Skeletal muscle satellite cell (primary cell): Measurements from ENCODE around the gene GYG1.

ENCODE experiments used
- H3K27me3 ChIP-seq: 2 replicates; pipeline ENCODE4 v1.7.0; 2013; ENCODE audit warnings: low read length; ENCODE audit not compliant: control insufficient read depth, insufficient read depth
- H3K36me3 ChIP-seq: 2 replicates; pipeline ENCODE4 v1.7.0; 2013; ENCODE audit warnings: mild to moderate bottlenecking, control low read depth, low read length; ENCODE audit not compliant: insufficient read depth
- H3K4me1 ChIP-seq: 2 replicates; pipeline ENCODE4 v1.7.0; 2013; ENCODE audit warnings: low read length; ENCODE audit not compliant: control insufficient read depth, insufficient read depth
- H3K4me2 ChIP-seq: 2 replicates; pipeline ENCODE4 v1.7.0; 2013; ENCODE audit warnings: mild to moderate bottlenecking, low read length
- H3K4me3 ChIP-seq: 2 replicates; pipeline ENCODE4 v1.7.0; 2013; ENCODE audit warnings: low read length
- H3K9ac ChIP-seq: 2 replicates; pipeline ENCODE4 v1.7.0; 2013; ENCODE audit warnings: mild to moderate bottlenecking, low read depth, low read length, moderate library complexity
- H3K9me3 ChIP-seq: replicated peaks from 2 replicates; pipeline ENCODE4 v1.7.0; 2013; ENCODE audit warnings: mild to moderate bottlenecking, control low read depth, low read length

GYG1 gene

DNA sequence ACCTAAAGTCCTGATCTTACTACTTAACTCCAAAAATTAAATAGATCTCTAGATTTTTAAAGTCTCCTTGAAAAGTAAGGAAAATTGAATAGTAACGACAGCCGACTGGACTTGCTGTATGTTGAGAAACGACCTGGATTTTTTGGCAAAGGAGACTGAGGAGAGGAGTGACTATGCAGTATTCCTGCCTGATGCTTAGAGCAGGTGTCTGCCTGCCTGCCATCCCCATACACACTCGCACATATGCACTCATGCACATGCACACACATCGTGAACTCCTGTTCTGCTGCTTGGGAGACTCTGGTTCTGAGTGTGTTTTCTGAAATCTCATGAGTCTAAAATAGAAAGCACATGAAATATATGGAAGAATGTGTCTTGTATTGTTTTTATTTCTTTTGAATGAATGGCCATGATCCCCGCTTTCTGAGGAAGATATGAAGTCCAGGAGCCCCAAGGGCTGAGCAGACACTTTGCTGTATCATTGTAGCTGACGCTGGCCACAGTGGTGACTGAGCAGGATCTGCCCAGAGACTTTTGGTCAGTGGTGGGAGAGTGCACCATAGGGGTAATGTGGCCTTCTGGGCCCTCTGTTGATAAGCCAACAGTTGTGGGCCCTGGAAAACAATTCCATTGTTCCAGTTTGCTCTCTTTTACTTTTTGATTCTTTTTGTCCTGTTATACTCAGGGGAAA is 16.4 kb downstream of the GYG1 start:
- Histone ChIP-seq H3K4me3 (no peak overlapping the region), H3K9ac (no peak overlapping the region), H3K4me2 (no peak overlapping the region), H3K36me3 (peaks cover 34% of the 10 kb centered on the region), H3K4me1 (peaks cover 24% of the 10 kb centered on the region), H3K27me3 (no peaks in the 10 kb centered on the region), H3K9me3 (no peaks in the 10 kb centered on the region)

DNA sequence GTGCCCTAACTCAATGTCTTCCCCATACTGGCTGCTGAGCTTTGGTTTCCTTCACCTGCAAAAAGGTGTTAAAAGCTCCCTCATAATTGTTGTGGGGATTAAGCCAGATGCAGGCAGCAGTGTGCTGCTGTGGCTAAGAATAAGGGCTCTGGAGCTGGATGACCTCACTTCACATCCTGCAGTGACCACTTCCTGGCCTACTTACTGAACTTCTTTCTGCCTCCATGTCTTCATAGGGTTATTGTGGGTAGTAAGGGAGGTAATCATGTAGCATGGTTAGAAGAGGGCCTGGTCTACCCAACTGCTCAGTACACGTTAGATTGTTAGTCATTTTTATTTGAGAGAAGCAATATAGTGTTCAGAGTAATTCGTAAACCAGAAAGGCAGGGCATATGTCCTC is 18.4 kb downstream of the GYG1 start:
- H3K27me3 ChIP-seq = no peaks in the 10 kb centered on the region
- peaks cover 39% of the 10 kb centered on the region for H3K36me3 ChIP-seq
- no peak overlapping the region for H3K9ac ChIP-seq
- H3K4me1 ChIP-seq = peaks cover 25% of the 10 kb centered on the region
- no peak overlapping the region for H3K4me3 ChIP-seq
- no peak overlapping the region for H3K4me2 ChIP-seq
- H3K9me3 ChIP-seq = no peaks in the 10 kb centered on the region

DNA sequence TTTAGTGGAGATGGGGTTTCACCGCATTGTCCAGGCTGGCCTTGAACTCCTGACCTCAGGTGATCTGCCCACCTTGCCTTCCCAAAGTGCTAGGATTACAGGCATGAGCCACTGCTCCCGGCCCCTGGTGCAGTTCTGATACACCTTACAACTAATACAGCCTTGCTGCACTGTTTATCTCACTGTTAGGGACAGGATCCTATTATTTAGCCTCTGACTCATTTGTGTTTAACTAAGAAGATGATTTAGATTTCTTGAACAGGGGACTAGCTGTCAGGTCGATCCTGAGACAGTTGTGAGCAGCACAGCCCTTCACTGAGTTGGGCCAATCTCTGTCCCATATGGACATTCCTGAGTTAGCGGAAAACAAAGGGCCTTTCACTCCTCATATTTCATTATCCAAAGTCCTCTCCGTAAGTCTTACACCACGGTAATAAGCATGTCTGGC is 19.2 kb downstream of the GYG1 start:
- Histone ChIP-seq H3K9me3 (no peaks in the 10 kb centered on the region), H3K4me1 (peaks cover 25% of the 10 kb centered on the region), H3K36me3 (peaks cover 39% of the 10 kb centered on the region), H3K4me3 (no peak overlapping the region), H3K9ac (no peak overlapping the region), H3K27me3 (no peaks in the 10 kb centered on the region), H3K4me2 (no peak overlapping the region)

DNA sequence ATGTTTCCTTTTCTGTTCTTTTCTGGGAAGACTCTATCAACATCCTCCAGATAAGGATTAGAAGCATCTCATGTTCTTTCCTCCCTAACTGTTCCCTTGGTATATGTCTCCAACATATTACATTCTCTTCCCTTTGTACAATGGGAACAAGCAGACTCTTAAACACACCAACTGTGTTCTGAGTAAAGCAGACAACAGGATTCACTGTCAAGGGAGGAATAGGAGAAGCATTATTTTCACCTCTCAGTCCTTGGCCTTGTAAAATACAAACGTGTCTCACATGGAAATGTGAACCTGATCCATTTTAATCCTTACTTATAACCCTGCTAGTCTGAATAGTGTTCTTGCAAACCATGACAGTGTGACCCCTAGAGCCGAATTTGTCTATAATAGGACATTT is 19.6 kb downstream of the GYG1 start:
- H3K9me3 ChIP-seq = no peaks in the 10 kb centered on the region
- H3K36me3 ChIP-seq = peaks cover 39% of the 10 kb centered on the region

DNA sequence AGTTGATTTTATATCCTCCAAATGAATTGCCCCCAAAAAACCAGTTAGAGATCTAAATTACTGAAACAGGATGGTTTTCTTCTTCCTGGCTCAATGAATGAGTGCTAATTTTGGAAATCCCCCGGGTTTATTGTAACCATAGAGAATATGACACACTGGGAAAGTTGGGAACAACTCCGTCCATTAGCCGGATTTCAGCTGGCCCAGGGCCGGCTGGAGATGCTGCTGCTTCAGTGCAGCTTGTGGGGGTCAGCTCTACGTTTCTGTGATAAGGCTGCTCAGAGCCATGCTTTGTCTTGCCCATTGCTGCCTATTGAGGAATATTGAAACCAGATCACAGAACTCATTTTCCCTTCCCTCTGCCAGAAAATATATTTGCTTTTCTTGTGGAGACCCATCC is 20.3 kb downstream of the GYG1 start:
- peaks cover 39% of the 10 kb centered on the region for H3K36me3 ChIP-seq
- no peak overlapping the region for H3K4me2 ChIP-seq
- H3K9ac ChIP-seq = no peak overlapping the region
- H3K9me3 ChIP-seq = no peaks in the 10 kb centered on the region
- H3K27me3 ChIP-seq = no peaks in the 10 kb centered on the region
- peaks cover 29% of the 10 kb centered on the region for H3K4me1 ChIP-seq
- H3K4me3 ChIP-seq = no peak overlapping the region

More for the DNA sequence above, 19.6 kb downstream of the GYG1 start:
- Histone ChIP-seq H3K9ac (no peak overlapping the region), H3K4me3 (no peak overlapping the region), H3K4me1 (peaks cover 23% of the 10 kb centered on the region), H3K27me3 (no peaks in the 10 kb centered on the region), H3K4me2 (no peak overlapping the region)

DNA sequence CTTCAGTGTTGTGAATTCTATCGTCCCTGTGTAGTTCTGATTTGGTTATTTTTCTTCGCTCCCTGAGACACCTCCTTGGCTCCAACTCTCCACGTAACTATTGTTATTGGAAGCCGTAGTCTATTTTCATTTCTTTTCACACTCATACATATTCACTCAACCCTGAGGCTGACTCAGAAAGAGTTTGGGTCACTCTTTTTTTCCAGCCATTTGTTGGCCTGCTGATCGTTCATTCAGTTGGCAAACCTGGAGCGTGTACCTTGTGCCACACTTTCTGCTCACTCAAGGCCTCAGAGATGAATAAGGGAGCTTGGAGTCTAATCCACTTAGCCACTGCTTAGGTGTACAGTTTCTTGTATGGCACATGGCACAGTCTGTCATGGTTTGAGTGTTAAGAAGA is 22.4 kb downstream of the GYG1 start:
- H3K9ac ChIP-seq = peak overlapping the region; percentile 14
- H3K9me3 ChIP-seq = no peaks in the 10 kb centered on the region
- H3K4me1 ChIP-seq = peaks cover 46% of the 10 kb centered on the region
- H3K4me3 ChIP-seq = no peak overlapping the region
- no peak overlapping the region for H3K4me2 ChIP-seq
- H3K36me3 ChIP-seq = peaks cover 33% of the 10 kb centered on the region
- no peaks in the 10 kb centered on the region for H3K27me3 ChIP-seq

DNA sequence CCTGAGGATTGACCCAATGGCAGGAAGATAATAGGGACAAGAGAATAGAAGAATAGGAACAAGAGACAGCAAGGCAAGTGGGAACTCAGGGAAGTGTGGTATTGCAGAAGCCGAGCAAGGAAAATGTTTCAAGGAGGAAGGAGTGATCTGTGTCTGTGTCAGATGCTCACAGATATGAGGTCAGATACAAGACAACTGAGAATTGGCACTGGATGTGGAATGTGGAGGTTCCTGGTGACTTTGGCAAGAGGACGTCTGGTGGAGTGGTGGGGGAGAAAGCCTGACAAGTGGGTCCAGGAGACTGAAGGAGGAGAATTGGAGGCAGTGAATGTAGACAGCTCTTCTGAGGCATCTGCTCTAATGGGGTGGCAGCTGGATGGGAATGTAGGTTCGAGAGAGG is 24.1 kb downstream of the GYG1 start:
- Histone ChIP-seq H3K4me1 (peaks cover 46% of the 10 kb centered on the region), H3K4me3 (no peak overlapping the region), H3K9me3 (no peaks in the 10 kb centered on the region), H3K9ac (no peak overlapping the region), H3K4me2 (no peak overlapping the region), H3K36me3 (peaks cover 23% of the 10 kb centered on the region), H3K27me3 (no peaks in the 10 kb centered on the region)

DNA sequence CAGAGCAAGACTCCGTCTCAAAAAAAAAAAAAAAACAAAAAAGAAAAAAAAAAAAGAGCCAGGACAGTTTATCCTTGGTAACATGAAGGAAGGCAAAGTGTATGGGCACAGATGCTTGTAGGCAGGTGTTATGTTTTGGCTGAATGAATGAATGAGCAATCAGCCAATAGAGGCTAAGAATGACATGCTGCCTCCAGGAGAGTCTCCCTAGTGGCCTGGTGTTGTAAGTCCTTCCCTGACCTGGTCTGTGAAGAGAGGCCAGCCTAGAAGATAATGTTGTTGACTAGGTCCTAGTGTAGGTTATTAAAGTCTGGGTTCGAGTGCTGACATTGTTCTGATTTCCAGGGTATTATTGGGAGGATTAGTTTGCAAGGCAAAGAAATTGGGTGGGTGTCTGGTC is 24.9 kb downstream of the GYG1 start:
- Histone ChIP-seq H3K9me3 (no peaks in the 10 kb centered on the region), H3K4me1 (peaks cover 46% of the 10 kb centered on the region), H3K4me2 (peak overlapping the region; percentile 40), H3K4me3 (no peak overlapping the region), H3K36me3 (peaks cover 20% of the 10 kb centered on the region), H3K27me3 (no peaks in the 10 kb centered on the region), H3K9ac (peak overlapping the region; percentile 48)

DNA sequence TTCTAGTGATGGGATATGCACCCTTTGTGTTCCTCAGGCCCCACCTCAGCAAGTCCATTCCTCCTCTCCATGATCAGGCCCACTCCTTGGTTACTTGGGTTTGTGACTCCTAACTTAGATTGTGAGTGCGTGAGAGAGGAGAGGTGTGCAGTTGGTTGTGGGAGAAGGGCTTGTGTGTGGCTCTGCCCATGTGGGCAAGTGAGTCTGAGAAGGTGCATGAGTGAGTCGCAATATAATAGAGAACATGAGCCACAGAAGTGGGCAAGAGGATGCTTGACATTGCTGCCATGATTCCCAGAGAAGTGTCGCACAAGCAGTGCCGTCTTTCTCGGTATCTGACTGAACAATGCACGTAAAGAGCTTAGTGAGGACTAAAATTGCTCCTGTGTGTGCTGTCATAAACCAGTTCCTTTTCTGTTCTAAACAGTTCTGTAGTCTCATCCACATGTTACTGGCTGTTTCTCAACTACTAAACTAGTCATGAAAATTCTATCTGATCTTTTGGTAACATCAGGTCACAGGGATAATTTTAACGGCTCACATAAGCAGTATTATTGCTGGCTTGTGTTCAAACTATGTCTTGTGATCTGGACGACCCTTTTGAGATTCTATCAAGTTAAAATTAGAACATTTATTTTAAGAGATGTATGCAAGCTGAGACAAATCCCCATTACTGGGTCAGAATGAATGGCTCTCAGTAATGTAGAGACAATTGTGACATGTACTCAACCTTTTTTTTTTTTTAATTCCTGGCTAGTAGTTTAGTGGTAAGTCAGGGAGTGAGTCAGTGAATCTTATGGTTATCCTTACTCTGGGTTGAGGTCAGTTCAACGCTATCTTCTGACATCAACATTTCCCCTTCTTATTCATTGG is 25.6 kb downstream of the GYG1 start:
- Histone ChIP-seq H3K27me3 (no peaks in the 10 kb centered on the region), H3K4me2 (peak overlapping the region; percentile 40), H3K4me3 (no peak overlapping the region), H3K36me3 (peaks cover 17% of the 10 kb centered on the region), H3K9ac (peak overlapping the region; percentile 48), H3K4me1 (peaks cover 46% of the 10 kb centered on the region), H3K9me3 (no peaks in the 10 kb centered on the region)

DNA sequence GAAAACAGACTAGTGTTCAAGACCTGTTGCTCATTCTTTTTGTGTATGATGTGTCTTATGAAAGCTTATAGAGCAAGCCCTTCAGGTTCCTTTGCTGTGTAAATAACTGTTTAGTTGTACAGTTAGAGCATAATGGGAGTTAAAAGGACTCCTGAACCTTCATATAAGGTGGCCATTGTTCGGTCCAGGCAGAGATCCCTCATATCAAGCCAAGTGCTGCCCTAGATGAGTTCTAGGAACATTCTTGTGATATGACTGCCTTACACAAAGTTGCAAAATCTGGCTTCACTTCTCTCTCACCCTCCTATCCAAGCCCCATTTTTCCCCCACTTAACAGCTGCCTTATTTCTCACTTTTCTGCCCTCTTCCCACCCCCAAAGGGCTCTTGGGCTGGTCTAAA is 26.9 kb downstream of the GYG1 start:
- Histone ChIP-seq H3K9me3 (no peaks in the 10 kb centered on the region), H3K4me3 (no peak overlapping the region), H3K27me3 (no peaks in the 10 kb centered on the region), H3K9ac (no peak overlapping the region), H3K36me3 (peaks cover 16% of the 10 kb centered on the region), H3K4me2 (no peak overlapping the region), H3K4me1 (peaks cover 43% of the 10 kb centered on the region)

DNA sequence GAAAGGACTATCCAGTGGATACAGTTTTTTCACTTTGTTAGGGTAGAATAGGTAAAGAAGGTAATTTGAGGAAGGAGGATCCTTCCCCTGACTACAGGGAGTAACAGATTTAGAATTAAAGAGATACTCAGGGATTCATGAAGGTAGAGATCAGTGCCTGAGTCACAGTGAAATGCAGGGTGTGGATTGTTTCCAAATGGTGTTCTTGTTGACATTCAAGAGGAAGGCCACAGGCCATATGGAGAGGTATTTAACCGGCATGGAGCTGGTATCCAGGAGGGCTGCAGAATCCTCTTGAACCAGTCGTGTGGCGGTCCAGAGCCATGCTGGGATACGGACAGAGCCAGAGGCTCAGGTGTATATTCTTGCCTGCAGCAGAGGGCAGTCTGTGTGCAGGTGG is 28.2 kb downstream of the GYG1 start:
- H3K27me3 ChIP-seq = no peaks in the 10 kb centered on the region
- H3K4me1 ChIP-seq = peaks cover 36% of the 10 kb centered on the region
- no peak overlapping the region for H3K4me2 ChIP-seq
- H3K9ac ChIP-seq = no peak overlapping the region
- peaks cover 23% of the 10 kb centered on the region for H3K36me3 ChIP-seq
- no peak overlapping the region for H3K4me3 ChIP-seq
- no peaks in the 10 kb centered on the region for H3K9me3 ChIP-seq
